HepG2 (cell line): ENCODE results near the gene FOSB. TPM values are rescaled to one million over a fixed set of nuclear protein-coding genes. Genes with fewer than 3 reads are reported as not detected.

ENCODE experiments used
- ATF7 ChIP-seq, 2 experiments: fragments of 450-650 bp in 1 of 2; sonication (generic) in 1 of 2; formaldehyde crosslinking in 1 of 2; IDR thresholded peaks; 2 replicates each; pipeline versions ENCODE4 v1.4.0 to v1.6.1; 2016 to 2020; ENCODE audit warnings: antibody characterized with exemption in 1 of 2, mild to moderate bottlenecking in 1 of 2, missing genetic modification reagents in 1 of 2
- CREM ChIP-seq, 2 experiments: sonication (generic) in 1 of 2; formaldehyde crosslinking in 1 of 2; IDR thresholded peaks; 2 replicates each; pipeline versions ENCODE4 v1.4.0 to v1.6.1; 2016 to 2020; ENCODE audit warnings: antibody characterized with exemption in 1 of 2, mild to moderate bottlenecking in 1 of 2, missing genetic modification reagents in 1 of 2
- EED ChIP-seq: sonication (generic); formaldehyde crosslinking; IDR thresholded peaks from 2 replicates; pipeline ENCODE4 v1.5.0; 2020; ENCODE audit warnings: mild to moderate bottlenecking, missing genetic modification reagents
- IRF1 ChIP-seq: sonication (generic); formaldehyde crosslinking; IDR thresholded peaks from 2 replicates; pipeline ENCODE4 v1.4.0; 2020; ENCODE audit warnings: low read depth, mild to moderate bottlenecking, missing genetic modification reagents
- KDM5A ChIP-seq: fragments of 200-600 bp; sonication (generic); IDR thresholded peaks from 2 replicates; pipeline ENCODE4 v1.7.0; 2018; ENCODE audit warnings: antibody characterized with exemption, mild to moderate bottlenecking, low read length, borderline replicate concordance
- KMT2A ChIP-seq: sonication (generic); formaldehyde crosslinking; IDR thresholded peaks from 2 replicates; pipeline ENCODE4 v1.4.0; 2020; ENCODE audit warnings: missing genetic modification reagents
- MED8 ChIP-seq: sonication (generic); formaldehyde crosslinking; IDR thresholded peaks from 2 replicates; pipeline ENCODE4 v1.8.1; 2023; ENCODE audit warnings: mild to moderate bottlenecking, missing genetic modification reagents; ENCODE audit not compliant: insufficient replicate concordance
- MYC ChIP-seq: sonication (generic); formaldehyde crosslinking; IDR thresholded peaks from 2 replicates; pipeline ENCODE4 v1.9.0; 2021; ENCODE audit warnings: missing genetic modification reagents, borderline replicate concordance
- MYPOP ChIP-seq: sonication (generic); formaldehyde crosslinking; IDR thresholded peaks from 2 replicates; pipeline ENCODE4 v1.8.1; 2023; ENCODE audit warnings: mild to moderate bottlenecking, moderate library complexity, missing genetic modification reagents
- NR2C2 ChIP-seq: sonication (generic); formaldehyde crosslinking; IDR thresholded peaks from 2 replicates; pipeline ENCODE4 v1.4.0; 2020; ENCODE audit warnings: missing genetic modification reagents, mild to moderate bottlenecking, moderate library complexity, borderline replicate concordance
- PTBP1 ChIP-seq: fragments of 200-400 bp; formaldehyde crosslinking; IDR thresholded peaks from 2 replicates; pipeline ENCODE4 v1.6.1; 2018; ENCODE audit warnings: low read length, low read depth; ENCODE audit not compliant: poor library complexity, severe bottlenecking
- RBAK ChIP-seq: sonication (generic); formaldehyde crosslinking; IDR thresholded peaks from 2 replicates; pipeline ENCODE4 v1.5.1; 2020; ENCODE audit warnings: mild to moderate bottlenecking, missing genetic modification reagents
- RNF219 ChIP-seq: sonication (generic); formaldehyde crosslinking; IDR thresholded peaks from 2 replicates; pipeline ENCODE4 v1.5.0; 2020; ENCODE audit warnings: mild to moderate bottlenecking, missing genetic modification reagents
- SOX6 ChIP-seq, 2 experiments: fragments of 450-650 bp in 1 of 2; sonication (generic) in 1 of 2; formaldehyde crosslinking in 1 of 2; IDR thresholded peaks; 2 replicates each; pipeline versions ENCODE4 v1.4.0 to v1.6.1; 2017 to 2020; ENCODE audit warnings: antibody characterized with exemption in 1 of 2, mild to moderate bottlenecking in 1 of 2, missing genetic modification reagents in 1 of 2
- TAF1 ChIP-seq: sonication (generic); formaldehyde crosslinking; IDR thresholded peaks from 2 replicates; pipeline ENCODE4 v1.4.0; 2020; ENCODE audit warnings: missing genetic modification reagents
- TERF1 ChIP-seq: sonication (generic); formaldehyde crosslinking; IDR thresholded peaks from 2 replicates; pipeline ENCODE4 v1.8.0; 2022; ENCODE audit warnings: mild to moderate bottlenecking, missing genetic modification reagents, moderate library complexity
- U2AF1 ChIP-seq: fragments of 200-400 bp; formaldehyde crosslinking; optimal IDR thresholded peaks from 2 replicates; pipeline ENCODE3; 2017; ENCODE audit warnings: mild to moderate bottlenecking, low read depth, low read length
- ZFYVE20 ChIP-seq: sonication (generic); formaldehyde crosslinking; IDR thresholded peaks from 2 replicates; pipeline ENCODE4 v1.8.0; 2023; ENCODE audit warnings: low read depth, mild to moderate bottlenecking, moderate library complexity, missing genetic modification reagents, borderline replicate concordance
- ZNF124 ChIP-seq: sonication (generic); formaldehyde crosslinking; IDR thresholded peaks from 2 replicates; pipeline ENCODE4 v1.4.0; 2020; ENCODE audit warnings: missing genetic modification reagents
- ZNF672 ChIP-seq: sonication (generic); formaldehyde crosslinking; IDR thresholded peaks from 2 replicates; pipeline ENCODE4 v1.8.1; 2022; ENCODE audit warnings: missing genetic modification reagents
- ZNF773 ChIP-seq: sonication (generic); formaldehyde crosslinking; IDR thresholded peaks from 2 replicates; pipeline ENCODE4 v1.4.0; 2020; ENCODE audit warnings: missing genetic modification reagents, borderline replicate concordance
- ZNF879 ChIP-seq: sonication (generic); formaldehyde crosslinking; IDR thresholded peaks from 2 replicates; pipeline ENCODE4 v1.8.1; 2023; ENCODE audit warnings: missing genetic modification reagents
- ZSCAN30 ChIP-seq: sonication (generic); formaldehyde crosslinking; IDR thresholded peaks from 2 replicates; pipeline ENCODE4 v1.5.0; 2020; ENCODE audit warnings: mild to moderate bottlenecking, missing genetic modification reagents
- polyA plus RNA-seq, 8 experiments: library from polyadenylated mRNA; depleted of rRNA in 3 of 8; stranded (reverse) in 7 of 8; unstranded in 1 of 8; fragments of >200 nt; fragmentation: Illumina TruSeq in 4 of 8; extraction: Trizol in 4 of 8; gene quantifications; 2 replicates each; pipeline versions ENCODE4 v1.2.1 to v1.2.3, GENCODE V29; 2011 to 2016; ENCODE audit warnings: low read depth in 4 of 8, missing spikeins in 1 of 8, mixed read lengths in 1 of 8; ENCODE audit not compliant: insufficient read depth in 1 of 8
- total RNA-seq, 5 experiments: library from RNA; depleted of rRNA; stranded (reverse); fragments of >200 nt; fragmentation: Illumina TruSeq; extraction: Trizol; gene quantifications; 2 replicates each; pipeline ENCODE4 v1.2.3, GENCODE V29; 2016; ENCODE audit warnings: low read depth in 1 of 5

The FOSB gene
- total and polyA plus RNA-seq, 2 of the 13 experiments (the other 11 are each of a cell fraction or from before 2014, with no cell fraction given): 2.8 to 6.0 TPM

- TF ChIP-seq ZFYVE20 (CRISPR knock-in tag): no peak
- no peak; the same call in 1 of the 2 replicates for TF ChIP-seq EED (CRISPR knock-in tag)
- peak; percentile 72; the same call in 1 of the 2 replicates for TF ChIP-seq CREM (IDR thresholded peaks at IDR 0.05)
- no peak for TF ChIP-seq CREM (CRISPR knock-in tag; IDR thresholded peaks at IDR 0.05)
- TF ChIP-seq MYC (CRISPR knock-in tag): peak; percentile 94
- TF ChIP-seq KMT2A (CRISPR knock-in tag): no peak
- no peak for TF ChIP-seq SOX6 (IDR thresholded peaks at IDR 0.05)
- TF ChIP-seq SOX6 (CRISPR knock-in tag; IDR thresholded peaks at IDR 0.05): peak; percentile 79
- no peak for TF ChIP-seq TERF1 (CRISPR knock-in tag)
- no peak for TF ChIP-seq KDM5A
- TF ChIP-seq MED8 (CRISPR knock-in tag): no peak
- TF ChIP-seq RNF219 (CRISPR knock-in tag): 0 out of 2 replicates have a peak, but pooled peaks have one; percentile 50
- TF ChIP-seq IRF1 (CRISPR knock-in tag): no peak
- peak; percentile 62; the same call in 1 of the 2 replicates for TF ChIP-seq NR2C2 (CRISPR knock-in tag)
- TF ChIP-seq ZNF124 (CRISPR knock-in tag): no peak
- TF ChIP-seq RBAK (CRISPR knock-in tag): no peak
- no peak for TF ChIP-seq ZNF672 (CRISPR knock-in tag)
- TF ChIP-seq U2AF1: no peak
- no peak for TF ChIP-seq ZSCAN30 (CRISPR knock-in tag)
- no peak for TF ChIP-seq TAF1 (CRISPR knock-in tag)
- TF ChIP-seq ZNF773 (CRISPR knock-in tag): no peak
- peak; percentile 45; the same call in 1 of the 2 replicates for TF ChIP-seq ATF7 (IDR thresholded peaks at IDR 0.05)
- peak; percentile 99 for TF ChIP-seq ATF7 (CRISPR knock-in tag; IDR thresholded peaks at IDR 0.05)
- TF ChIP-seq ZNF879 (CRISPR knock-in tag): no peak
- no peak for TF ChIP-seq MYPOP (CRISPR knock-in tag)
- peak; percentile 89 for TF ChIP-seq PTBP1
These were observed 11.9 kb upstream of the FOSB start (continued) for GRCh38 chr19:45455707-45456499.
